Measurements from ENCODE around the gene FAM135A.

FAM135A gene

DNA sequence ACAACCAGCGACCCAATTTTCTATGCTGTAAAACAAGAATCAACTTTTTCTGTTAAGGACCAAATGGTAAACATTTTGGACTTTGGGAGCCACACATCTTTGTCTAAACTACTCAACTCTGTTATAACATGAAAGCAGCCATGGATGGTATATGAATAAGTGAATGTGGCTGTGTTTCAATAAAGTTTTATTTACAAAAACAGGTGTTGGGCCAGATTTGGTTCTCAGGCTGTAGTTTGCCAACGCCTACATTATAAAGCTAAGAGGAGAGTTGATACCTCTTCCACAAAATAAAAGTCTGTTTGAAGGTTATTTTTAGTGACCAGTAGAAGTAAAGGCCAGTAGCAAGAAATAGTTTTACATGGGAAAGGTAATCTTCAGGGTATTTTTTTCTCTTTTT is 93.0 kb downstream of the FAM135A start:
- H4K20me1 ChIP-seq (ENCODE audit: insufficient read depth, low read length), result no peaks in the 10 kb centered on the region
- H3K27me3 ChIP-seq (ENCODE audit: insufficient read depth, low read length), result no peaks in the 10 kb centered on the region
- H2AFZ ChIP-seq (ENCODE audit: low read length), result no peak overlapping the region
- no peaks in the 10 kb centered on the region for H3K4me1 ChIP-seq (ENCODE audit: insufficient read depth, low read length, severe bottlenecking)
- H3K36me3 ChIP-seq (ENCODE audit: insufficient read depth, low read length), result peaks cover 35% of the 10 kb centered on the region
- H3K9me2 ChIP-seq (ENCODE audit: low read depth, low read length), result no peaks in the 10 kb centered on the region
- TF ChIP-seq EZH2 (IDR thresholded peaks at IDR 0.05; ENCODE audit: borderline replicate concordance, low read length), result no peak
- TF ChIP-seq, protein P1, sequence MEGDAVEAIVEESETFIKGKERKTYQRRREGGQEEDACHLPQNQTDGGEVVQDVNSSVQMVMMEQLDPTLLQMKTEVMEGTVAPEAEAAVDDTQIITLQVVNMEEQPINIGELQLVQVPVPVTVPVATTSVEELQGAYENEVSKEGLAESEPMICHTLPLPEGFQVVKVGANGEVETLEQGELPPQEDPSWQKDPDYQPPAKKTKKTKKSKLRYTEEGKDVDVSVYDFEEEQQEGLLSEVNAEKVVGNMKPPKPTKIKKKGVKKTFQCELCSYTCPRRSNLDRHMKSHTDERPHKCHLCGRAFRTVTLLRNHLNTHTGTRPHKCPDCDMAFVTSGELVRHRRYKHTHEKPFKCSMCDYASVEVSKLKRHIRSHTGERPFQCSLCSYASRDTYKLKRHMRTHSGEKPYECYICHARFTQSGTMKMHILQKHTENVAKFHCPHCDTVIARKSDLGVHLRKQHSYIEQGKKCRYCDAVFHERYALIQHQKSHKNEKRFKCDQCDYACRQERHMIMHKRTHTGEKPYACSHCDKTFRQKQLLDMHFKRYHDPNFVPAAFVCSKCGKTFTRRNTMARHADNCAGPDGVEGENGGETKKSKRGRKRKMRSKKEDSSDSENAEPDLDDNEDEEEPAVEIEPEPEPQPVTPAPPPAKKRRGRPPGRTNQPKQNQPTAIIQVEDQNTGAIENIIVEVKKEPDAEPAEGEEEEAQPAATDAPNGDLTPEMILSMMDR (IDR thresholded peaks at IDR 0.05; ENCODE audit: low read length), result no peak
- H3K4me2 ChIP-seq (ENCODE audit: low read length), result no peak overlapping the region
- H3K79me2 ChIP-seq (ENCODE audit: insufficient read depth, low read length), result no peaks in the 10 kb centered on the region
- peaks cover 7% of the 10 kb centered on the region for H3K9me3 ChIP-seq (ENCODE audit: low read length)
- H3K27ac ChIP-seq (ENCODE audit: low read depth, low read length, poor library complexity, severe bottlenecking), result no peak overlapping the region
- H3K9ac ChIP-seq (ENCODE audit: low read length), result no peak overlapping the region
- H3K4me3 ChIP-seq (ENCODE audit: low read depth, low read length, poor library complexity, severe bottlenecking), result no peak overlapping the region
- H3F3A ChIP-seq (ENCODE audit: insufficient read depth, low read length), result no peaks in the 10 kb centered on the region

DNA sequence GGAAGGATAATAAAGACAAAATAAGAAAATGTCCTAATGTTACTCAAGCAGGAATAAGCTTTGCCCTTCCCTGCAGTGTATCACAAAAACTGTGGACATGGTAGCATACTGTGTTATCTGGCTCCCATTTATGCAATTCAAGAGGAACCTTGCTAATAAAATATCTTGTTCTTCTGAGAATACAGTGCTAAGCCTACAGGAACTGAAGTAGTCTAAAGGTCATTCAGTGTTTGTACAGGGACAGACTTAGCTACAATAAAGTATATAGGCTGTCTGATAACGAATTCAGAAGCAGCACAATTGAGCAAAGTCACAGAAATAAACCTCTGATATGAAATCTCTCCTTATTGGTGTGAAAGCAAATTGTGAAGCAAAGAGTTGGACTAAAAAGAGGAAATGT is 93.9 kb downstream of the FAM135A start:
- H3F3A ChIP-seq (ENCODE audit: insufficient read depth, low read length), result no peaks in the 10 kb centered on the region
- peaks cover 34% of the 10 kb centered on the region for H3K36me3 ChIP-seq (ENCODE audit: insufficient read depth, low read length)
- H3K9me2 ChIP-seq (ENCODE audit: low read depth, low read length), result no peaks in the 10 kb centered on the region
- H2AFZ ChIP-seq (ENCODE audit: low read length), result no peak overlapping the region
- no peaks in the 10 kb centered on the region for H3K79me2 ChIP-seq (ENCODE audit: insufficient read depth, low read length)
- H3K27ac ChIP-seq (ENCODE audit: low read depth, low read length, poor library complexity, severe bottlenecking), result no peak overlapping the region
- H3K4me2 ChIP-seq (ENCODE audit: low read length), result no peak overlapping the region
- H3K4me3 ChIP-seq (ENCODE audit: low read depth, low read length, poor library complexity, severe bottlenecking), result no peak overlapping the region
- peaks cover 7% of the 10 kb centered on the region for H3K9me3 ChIP-seq (ENCODE audit: low read length)
- H4K20me1 ChIP-seq (ENCODE audit: insufficient read depth, low read length), result no peaks in the 10 kb centered on the region
- TF ChIP-seq EZH2 (IDR thresholded peaks at IDR 0.05; ENCODE audit: borderline replicate concordance, low read length), result no peak
- TF ChIP-seq, protein P1 (IDR thresholded peaks at IDR 0.05; ENCODE audit: low read length), result no peak
- no peak overlapping the region for H3K9ac ChIP-seq (ENCODE audit: low read length)
- H3K27me3 ChIP-seq (ENCODE audit: insufficient read depth, low read length), result no peaks in the 10 kb centered on the region
- H3K4me1 ChIP-seq (ENCODE audit: insufficient read depth, low read length, severe bottlenecking), result no peaks in the 10 kb centered on the region

DNA sequence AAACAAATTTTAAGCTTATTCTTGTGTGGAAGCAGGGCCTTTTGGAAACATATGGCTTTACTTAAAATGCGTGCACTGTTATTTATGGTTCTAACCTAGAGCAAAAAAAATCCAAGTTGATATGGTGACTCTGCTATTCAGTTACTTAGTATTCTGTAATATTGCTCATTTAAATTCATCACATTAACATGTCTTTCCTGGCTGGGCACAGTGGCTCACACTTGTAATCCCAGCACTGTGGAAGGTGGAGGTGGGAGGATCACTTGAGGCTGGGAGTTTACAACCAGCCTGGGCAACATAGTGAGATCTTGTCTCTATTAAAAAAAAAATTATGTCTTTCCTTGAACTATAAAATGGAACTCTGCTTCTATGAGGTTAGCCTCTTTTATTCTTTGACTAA is 95.6 kb downstream of the FAM135A start:
- no peak overlapping the region for H2AFZ ChIP-seq (ENCODE audit: low read length)
- H3K36me3 ChIP-seq (ENCODE audit: insufficient read depth, low read length), result peaks cover 16% of the 10 kb centered on the region
- H3K9me3 ChIP-seq (ENCODE audit: low read length), result peaks cover 2% of the 10 kb centered on the region; the same call in 1 of the 2 replicates
- H3K27ac ChIP-seq (ENCODE audit: low read depth, low read length, poor library complexity, severe bottlenecking), result no peak overlapping the region
- no peaks in the 10 kb centered on the region for H3K4me1 ChIP-seq (ENCODE audit: insufficient read depth, low read length, severe bottlenecking)
- H3K4me3 ChIP-seq (ENCODE audit: low read depth, low read length, poor library complexity, severe bottlenecking), result no peak overlapping the region
- no peaks in the 10 kb centered on the region for H3F3A ChIP-seq (ENCODE audit: insufficient read depth, low read length)
- H3K9ac ChIP-seq (ENCODE audit: low read length), result no peak overlapping the region
- H3K27me3 ChIP-seq (ENCODE audit: insufficient read depth, low read length), result no peaks in the 10 kb centered on the region
- TF ChIP-seq, protein P1 (IDR thresholded peaks at IDR 0.05; ENCODE audit: low read length), result no peak
- no peak for TF ChIP-seq EZH2 (IDR thresholded peaks at IDR 0.05; ENCODE audit: borderline replicate concordance, low read length)
- H3K9me2 ChIP-seq (ENCODE audit: low read depth, low read length), result no peaks in the 10 kb centered on the region
- no peaks in the 10 kb centered on the region for H3K79me2 ChIP-seq (ENCODE audit: insufficient read depth, low read length)
- no peak overlapping the region for H3K4me2 ChIP-seq (ENCODE audit: low read length)
- H4K20me1 ChIP-seq (ENCODE audit: insufficient read depth, low read length), result no peaks in the 10 kb centered on the region

Data from OCI-LY1 (cell line).